Measurements from ENCODE around the gene ATG9B. TPM values are rescaled to one million over a fixed set of nuclear protein-coding genes. Genes with fewer than 3 reads are reported as not detected.
A peak's percentile ranks its signal among the peaks of the same experiment; 100 is the strongest.

Gene ATG9B
- total and polyA plus RNA-seq, 9 of the 15 experiments (the other 6 are each of a cell fraction or from before 2014, with no cell fraction given): 0.29 to 8.0 (median 2.1) TPM

DNA sequence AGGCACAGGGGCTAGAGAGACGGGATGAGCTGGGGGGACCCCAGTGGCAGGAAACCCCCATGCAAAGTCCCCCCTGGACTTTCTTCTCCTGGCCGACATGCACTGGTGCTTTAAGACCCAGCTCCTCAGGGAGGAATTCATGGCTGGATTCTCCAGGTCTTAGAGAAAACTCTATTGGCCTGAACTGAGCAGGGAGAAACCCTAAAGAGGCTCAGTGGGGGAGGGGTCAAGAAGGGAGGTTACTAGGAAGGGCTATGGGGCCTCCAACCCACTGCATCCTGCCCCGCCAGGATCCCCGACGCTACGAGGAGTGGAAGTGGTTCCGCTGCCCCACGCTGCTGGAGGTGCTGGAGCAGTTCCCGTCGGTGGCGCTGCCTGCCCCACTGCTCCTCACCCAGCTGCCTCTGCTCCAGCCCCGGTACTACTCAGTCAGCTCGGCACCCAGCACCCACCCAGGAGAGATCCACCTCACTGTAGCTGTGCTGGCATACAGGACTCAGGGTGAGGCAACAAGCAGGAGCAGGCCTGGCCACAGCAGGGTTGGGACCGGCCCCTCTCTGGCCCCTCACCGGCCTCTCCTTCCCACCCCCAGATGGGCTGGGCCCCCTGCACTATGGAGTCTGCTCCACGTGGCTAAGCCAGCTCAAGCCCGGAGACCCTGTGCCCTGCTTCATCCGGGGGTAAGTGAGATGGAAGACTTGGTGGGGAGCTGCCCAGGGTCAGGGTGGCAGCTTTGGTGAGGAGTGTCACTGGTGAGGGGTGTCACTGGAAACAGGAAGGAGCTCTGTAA is 13.8 kb downstream of the ATG9B start (continued):
- TF ChIP-seq, protein P1, sequence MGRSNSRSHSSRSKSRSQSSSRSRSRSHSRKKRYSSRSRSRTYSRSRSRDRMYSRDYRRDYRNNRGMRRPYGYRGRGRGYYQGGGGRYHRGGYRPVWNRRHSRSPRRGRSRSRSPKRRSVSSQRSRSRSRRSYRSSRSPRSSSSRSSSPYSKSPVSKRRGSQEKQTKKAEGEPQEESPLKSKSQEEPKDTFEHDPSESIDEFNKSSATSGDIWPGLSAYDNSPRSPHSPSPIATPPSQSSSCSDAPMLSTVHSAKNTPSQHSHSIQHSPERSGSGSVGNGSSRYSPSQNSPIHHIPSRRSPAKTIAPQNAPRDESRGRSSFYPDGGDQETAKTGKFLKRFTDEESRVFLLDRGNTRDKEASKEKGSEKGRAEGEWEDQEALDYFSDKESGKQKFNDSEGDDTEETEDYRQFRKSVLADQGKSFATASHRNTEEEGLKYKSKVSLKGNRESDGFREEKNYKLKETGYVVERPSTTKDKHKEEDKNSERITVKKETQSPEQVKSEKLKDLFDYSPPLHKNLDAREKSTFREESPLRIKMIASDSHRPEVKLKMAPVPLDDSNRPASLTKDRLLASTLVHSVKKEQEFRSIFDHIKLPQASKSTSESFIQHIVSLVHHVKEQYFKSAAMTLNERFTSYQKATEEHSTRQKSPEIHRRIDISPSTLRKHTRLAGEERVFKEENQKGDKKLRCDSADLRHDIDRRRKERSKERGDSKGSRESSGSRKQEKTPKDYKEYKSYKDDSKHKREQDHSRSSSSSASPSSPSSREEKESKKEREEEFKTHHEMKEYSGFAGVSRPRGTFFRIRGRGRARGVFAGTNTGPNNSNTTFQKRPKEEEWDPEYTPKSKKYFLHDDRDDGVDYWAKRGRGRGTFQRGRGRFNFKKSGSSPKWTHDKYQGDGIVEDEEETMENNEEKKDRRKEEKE (IDR thresholded peaks at IDR 0.05; ENCODE audit: borderline replicate concordance in 1 of 2, control insufficient read depth in 1 of 2, low read depth in 2 of 2, low read length in 1 of 2): no peak
- peak; percentile 24 for TF ChIP-seq POLR2B (IDR thresholded peaks at IDR 0.05; ENCODE audit: low read depth, partially characterized antibody)
- TF ChIP-seq, protein P2, sequence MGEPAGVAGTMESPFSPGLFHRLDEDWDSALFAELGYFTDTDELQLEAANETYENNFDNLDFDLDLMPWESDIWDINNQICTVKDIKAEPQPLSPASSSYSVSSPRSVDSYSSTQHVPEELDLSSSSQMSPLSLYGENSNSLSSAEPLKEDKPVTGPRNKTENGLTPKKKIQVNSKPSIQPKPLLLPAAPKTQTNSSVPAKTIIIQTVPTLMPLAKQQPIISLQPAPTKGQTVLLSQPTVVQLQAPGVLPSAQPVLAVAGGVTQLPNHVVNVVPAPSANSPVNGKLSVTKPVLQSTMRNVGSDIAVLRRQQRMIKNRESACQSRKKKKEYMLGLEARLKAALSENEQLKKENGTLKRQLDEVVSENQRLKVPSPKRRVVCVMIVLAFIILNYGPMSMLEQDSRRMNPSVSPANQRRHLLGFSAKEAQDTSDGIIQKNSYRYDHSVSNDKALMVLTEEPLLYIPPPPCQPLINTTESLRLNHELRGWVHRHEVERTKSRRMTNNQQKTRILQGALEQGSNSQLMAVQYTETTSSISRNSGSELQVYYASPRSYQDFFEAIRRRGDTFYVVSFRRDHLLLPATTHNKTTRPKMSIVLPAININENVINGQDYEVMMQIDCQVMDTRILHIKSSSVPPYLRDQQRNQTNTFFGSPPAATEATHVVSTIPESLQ (CRISPR knock-in tag; IDR thresholded peaks at IDR 0.05): peak; percentile 84; the same call in 1 of the 2 replicates
- TF ChIP-seq, protein P3, sequence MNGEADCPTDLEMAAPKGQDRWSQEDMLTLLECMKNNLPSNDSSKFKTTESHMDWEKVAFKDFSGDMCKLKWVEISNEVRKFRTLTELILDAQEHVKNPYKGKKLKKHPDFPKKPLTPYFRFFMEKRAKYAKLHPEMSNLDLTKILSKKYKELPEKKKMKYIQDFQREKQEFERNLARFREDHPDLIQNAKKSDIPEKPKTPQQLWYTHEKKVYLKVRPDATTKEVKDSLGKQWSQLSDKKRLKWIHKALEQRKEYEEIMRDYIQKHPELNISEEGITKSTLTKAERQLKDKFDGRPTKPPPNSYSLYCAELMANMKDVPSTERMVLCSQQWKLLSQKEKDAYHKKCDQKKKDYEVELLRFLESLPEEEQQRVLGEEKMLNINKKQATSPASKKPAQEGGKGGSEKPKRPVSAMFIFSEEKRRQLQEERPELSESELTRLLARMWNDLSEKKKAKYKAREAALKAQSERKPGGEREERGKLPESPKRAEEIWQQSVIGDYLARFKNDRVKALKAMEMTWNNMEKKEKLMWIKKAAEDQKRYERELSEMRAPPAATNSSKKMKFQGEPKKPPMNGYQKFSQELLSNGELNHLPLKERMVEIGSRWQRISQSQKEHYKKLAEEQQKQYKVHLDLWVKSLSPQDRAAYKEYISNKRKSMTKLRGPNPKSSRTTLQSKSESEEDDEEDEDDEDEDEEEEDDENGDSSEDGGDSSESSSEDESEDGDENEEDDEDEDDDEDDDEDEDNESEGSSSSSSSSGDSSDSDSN (IDR thresholded peaks at IDR 0.05; ENCODE audit: borderline replicate concordance in 1 of 2, low read depth in 2 of 2, low read length in 2 of 2): peak; percentile 26 to 53; a peak in 1 of 4 replicates
- TF ChIP-seq, protein P4, sequence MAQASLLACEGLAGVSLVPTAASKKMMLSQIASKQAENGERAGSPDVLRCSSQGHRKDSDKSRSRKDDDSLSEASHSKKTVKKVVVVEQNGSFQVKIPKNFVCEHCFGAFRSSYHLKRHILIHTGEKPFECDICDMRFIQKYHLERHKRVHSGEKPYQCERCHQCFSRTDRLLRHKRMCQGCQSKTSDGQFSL (CRISPR knock-in tag; IDR thresholded peaks at IDR 0.05): no peak
- TF ChIP-seq, protein P4 (tag; IDR thresholded peaks at IDR 0.05): peak in 1 of 2 experiments; percentile 65; a peak in 1 of 4 replicates
- 0 out of 2 replicates have a peak, but pooled peaks have one; percentile 17 for TF ChIP-seq NFIX (CRISPR knock-in tag; IDR thresholded peaks at IDR 0.05; ENCODE audit: low read depth)
- TF ChIP-seq, protein P5, sequence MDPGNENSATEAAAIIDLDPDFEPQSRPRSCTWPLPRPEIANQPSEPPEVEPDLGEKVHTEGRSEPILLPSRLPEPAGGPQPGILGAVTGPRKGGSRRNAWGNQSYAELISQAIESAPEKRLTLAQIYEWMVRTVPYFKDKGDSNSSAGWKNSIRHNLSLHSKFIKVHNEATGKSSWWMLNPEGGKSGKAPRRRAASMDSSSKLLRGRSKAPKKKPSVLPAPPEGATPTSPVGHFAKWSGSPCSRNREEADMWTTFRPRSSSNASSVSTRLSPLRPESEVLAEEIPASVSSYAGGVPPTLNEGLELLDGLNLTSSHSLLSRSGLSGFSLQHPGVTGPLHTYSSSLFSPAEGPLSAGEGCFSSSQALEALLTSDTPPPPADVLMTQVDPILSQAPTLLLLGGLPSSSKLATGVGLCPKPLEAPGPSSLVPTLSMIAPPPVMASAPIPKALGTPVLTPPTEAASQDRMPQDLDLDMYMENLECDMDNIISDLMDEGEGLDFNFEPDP (CRISPR knock-in tag; IDR thresholded peaks at IDR 0.05): 0 out of 2 replicates have a peak, but pooled peaks have one; percentile 15
- peak; percentile 69 for TF ChIP-seq FOXM1 (IDR thresholded peaks at IDR 0.05; ENCODE audit: low read depth)
- peak; percentile 84; the same call in 1 of the 2 replicates for TF ChIP-seq FOXM1 (CRISPR knock-in tag; IDR thresholded peaks at IDR 0.05; ENCODE audit: low read depth)
- peak; percentile 29 for TF ChIP-seq PCBP1 (IDR thresholded peaks at IDR 0.05; ENCODE audit: low read depth, low read length, poor library complexity, severe bottlenecking)
- TF ChIP-seq SMARCA5 (IDR thresholded peaks at IDR 0.05): no peak
- no peak; the same call in 1 of the 2 replicates for TF ChIP-seq CBFA2T2 (conservative IDR thresholded peaks at IDR 0.05)
- TF ChIP-seq ZKSCAN8 (CRISPR knock-in tag; IDR thresholded peaks at IDR 0.05): 0 out of 2 replicates have a peak, but pooled peaks have one; percentile 51
- peak; percentile 25; the same call in 1 of the 2 replicates for TF ChIP-seq CREM (IDR thresholded peaks at IDR 0.05; ENCODE audit: low read depth)
